ENCODE measurements around the gene POC1A. TPM values are rescaled to one million over a fixed set of nuclear protein-coding genes. Genes with fewer than 3 reads are reported as not detected.

Gene POC1A
- total RNA-seq, 1 experiment from 2014 or later, result 29.0 TPM

DNA sequence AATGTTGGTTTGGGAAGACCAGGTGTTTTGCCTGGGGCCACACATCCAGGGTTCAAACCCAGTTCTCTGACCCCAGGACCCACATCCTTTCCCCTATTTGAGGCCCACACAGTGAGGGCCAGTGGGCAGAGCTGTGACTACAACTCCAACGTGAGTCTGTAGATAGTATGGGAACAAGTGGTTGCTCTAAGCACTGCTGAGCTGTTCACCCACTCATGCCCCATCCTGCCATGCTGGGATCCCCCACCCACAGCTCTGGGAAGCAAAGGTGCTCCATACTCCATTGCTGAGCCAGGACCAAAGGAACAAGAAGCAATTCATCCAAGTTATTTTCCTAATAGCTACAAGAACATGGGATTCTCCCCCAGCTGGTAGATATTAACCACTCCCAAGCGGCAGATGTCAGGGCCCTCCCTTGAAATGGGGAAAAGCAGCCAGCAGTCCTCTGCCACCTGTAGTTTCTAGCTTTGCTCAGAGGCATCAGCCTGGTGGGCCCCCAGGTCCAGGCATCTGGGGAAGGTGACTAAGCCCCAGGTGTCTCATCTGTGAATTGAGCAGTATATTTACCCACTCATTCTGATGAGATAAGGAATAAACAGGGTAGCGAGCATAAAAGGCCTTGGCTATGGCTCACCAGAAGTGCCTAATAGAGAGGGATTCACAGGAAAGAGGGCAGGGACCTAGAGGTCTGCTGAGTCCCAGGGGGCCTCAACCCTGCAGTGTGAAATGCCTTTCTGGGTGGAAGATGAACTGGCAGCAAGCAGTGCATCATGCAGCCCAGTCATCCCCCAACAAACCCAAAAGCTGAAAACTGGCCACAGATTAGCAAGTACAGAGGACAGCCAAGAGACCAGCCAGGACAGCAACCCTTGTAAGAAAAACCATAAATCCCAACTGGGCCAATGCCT lies 33.4 kb downstream of the POC1A start:
- Histone ChIP-seq H4K5ac (ENCODE audit: insufficient read length, low read depth, low read length) (no peak overlapping the region), H3K9me3 (ENCODE audit: control insufficient read depth, low read depth, low read length) (no peaks in the 10 kb centered on the region), H2BK5ac (ENCODE audit: insufficient read length, low read length) (no peak overlapping the region), H2BK20ac (ENCODE audit: low read depth, low read length, poor library complexity, severe bottlenecking) (no peak overlapping the region), H3K4ac (ENCODE audit: low read depth, low read length) (no peak overlapping the region), H2BK120ac (ENCODE audit: low read depth, low read length, poor library complexity, severe bottlenecking) (no peak overlapping the region), H3K18ac (ENCODE audit: insufficient read length, low read depth, low read length) (no peak overlapping the region), H3K23me2 (ENCODE audit: insufficient read length, low read depth, low read length, poor library complexity, severe bottlenecking) (no peaks in the 10 kb centered on the region), H4K20me1 (ENCODE audit: control insufficient read depth, insufficient read depth, insufficient read length) (no peaks in the 10 kb centered on the region), H3K9ac (ENCODE audit: extremely low read depth, insufficient read length, low read length) (no peak overlapping the region), H2AFZ (ENCODE audit: low read length) (no peak overlapping the region), H4K8ac (replicated peaks; ENCODE audit: insufficient read length, low read depth, low read length) (no peak overlapping the region), H3K23ac (ENCODE audit: insufficient read length, low read depth, low read length) (no peak overlapping the region), H3K56ac (ENCODE audit: insufficient read length, low read depth, low read length) (no peak overlapping the region), H3K14ac (ENCODE audit: insufficient read depth, low read length) (no peak overlapping the region), H3K4me1 (ENCODE audit: insufficient read depth, low read length) (no peaks in the 10 kb centered on the region), H2AK5ac (ENCODE audit: insufficient read length, low read length) (no peak overlapping the region), H3K27ac (ENCODE audit: insufficient read length, low read depth, low read length) (no peak overlapping the region), H2BK12ac (ENCODE audit: insufficient read length, low read depth, low read length) (no peak overlapping the region), H3K27me3 (ENCODE audit: insufficient read depth, low read length) (no peaks in the 10 kb centered on the region), H3K79me2 (ENCODE audit: insufficient read depth, low read length) (no peaks in the 10 kb centered on the region), H3K79me1 (ENCODE audit: insufficient read depth, low read depth, low read length, poor library complexity, severe bottlenecking) (no peaks in the 10 kb centered on the region), H3K4me2 (ENCODE audit: insufficient read depth, insufficient read length, low read length) (no peak overlapping the region), H2BK15ac (ENCODE audit: low read depth, low read length) (no peak overlapping the region), H4K91ac (ENCODE audit: insufficient read length, low read depth, low read length) (no peak overlapping the region), H3T11ph (ENCODE audit: low read length) (no peak overlapping the region)
- no peak overlapping the region for H3K27ac Mint-ChIP-seq
- DNase-seq, result no peak
- H3K4me1 Mint-ChIP-seq, result no peaks in the 10 kb centered on the region
- no peaks in the 10 kb centered on the region for H3K9me3 Mint-ChIP-seq
- H3K36me3 Mint-ChIP-seq (ENCODE audit: insufficient read depth in 1 of 3, low read depth in 3 of 3), result peaks cover 12 to 68% (median 55%) of the 10 kb centered on the region in 3 experiments; a peak in 6 of 7 replicates
- WGBS (ENCODE audit: extremely low coverage, insufficient read length, low lambda C conversion rate), result no CpG with 5 or more reads among the region's 3 CpGs
- no peak overlapping the region for H3K4me3 Mint-ChIP-seq
- H3K27me3 Mint-ChIP-seq (ENCODE audit: low read depth), result no peaks in the 10 kb centered on the region
- TF ChIP-seq, protein P1, sequence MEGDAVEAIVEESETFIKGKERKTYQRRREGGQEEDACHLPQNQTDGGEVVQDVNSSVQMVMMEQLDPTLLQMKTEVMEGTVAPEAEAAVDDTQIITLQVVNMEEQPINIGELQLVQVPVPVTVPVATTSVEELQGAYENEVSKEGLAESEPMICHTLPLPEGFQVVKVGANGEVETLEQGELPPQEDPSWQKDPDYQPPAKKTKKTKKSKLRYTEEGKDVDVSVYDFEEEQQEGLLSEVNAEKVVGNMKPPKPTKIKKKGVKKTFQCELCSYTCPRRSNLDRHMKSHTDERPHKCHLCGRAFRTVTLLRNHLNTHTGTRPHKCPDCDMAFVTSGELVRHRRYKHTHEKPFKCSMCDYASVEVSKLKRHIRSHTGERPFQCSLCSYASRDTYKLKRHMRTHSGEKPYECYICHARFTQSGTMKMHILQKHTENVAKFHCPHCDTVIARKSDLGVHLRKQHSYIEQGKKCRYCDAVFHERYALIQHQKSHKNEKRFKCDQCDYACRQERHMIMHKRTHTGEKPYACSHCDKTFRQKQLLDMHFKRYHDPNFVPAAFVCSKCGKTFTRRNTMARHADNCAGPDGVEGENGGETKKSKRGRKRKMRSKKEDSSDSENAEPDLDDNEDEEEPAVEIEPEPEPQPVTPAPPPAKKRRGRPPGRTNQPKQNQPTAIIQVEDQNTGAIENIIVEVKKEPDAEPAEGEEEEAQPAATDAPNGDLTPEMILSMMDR (conservative IDR thresholded peaks at IDR 0.05), result no peak

Data from H9 (cell line).